ENCODE results near the gene GLTPD2.

GLTPD2 gene

DNA sequence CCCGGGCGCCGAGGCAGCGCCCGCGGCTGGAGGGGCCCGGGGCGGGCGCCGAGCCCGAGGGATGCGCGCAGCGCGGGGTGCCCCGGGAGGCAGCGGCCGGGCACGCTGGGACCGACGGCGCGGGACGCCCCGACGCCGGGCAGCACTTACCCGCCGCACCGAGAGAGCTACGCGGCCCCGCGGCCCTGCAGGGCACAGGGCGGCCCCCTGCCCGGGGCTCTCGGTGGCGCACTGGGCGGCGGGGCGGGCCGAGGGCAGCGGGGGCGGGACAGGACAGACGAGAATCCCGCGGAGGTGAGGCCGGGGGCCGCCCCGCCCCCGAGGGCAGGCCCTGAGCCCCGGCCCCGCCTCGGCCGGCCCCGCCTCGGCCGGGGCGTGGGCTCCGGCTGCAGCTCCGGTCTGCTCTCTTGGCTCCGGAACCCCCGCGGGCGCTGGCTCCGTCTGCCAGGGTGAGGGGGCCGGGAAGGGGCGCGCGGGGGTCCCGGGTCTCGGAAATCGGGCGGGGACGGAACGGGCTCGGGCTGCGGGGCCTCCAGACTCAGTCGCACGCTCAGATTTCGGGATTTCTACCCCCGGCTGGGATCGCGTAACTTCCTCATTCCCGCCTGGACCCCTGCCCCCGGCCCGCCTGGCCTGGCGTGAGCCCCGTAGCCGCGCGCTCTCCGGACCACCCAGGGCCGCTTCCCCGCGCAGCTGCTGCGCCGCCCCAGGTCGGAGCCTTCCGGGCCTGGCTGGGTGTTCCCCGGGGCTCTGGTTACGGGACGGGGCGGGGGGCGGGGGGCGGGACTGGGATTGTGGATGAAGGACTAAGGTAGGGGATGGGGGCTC lies 18.2 kb downstream of the GLTPD2 start, which contains the start of gene PLD2:
PLD2 (plus strand) TSS at position 376 of the 828 bp plus-strand sequence. CDS start 621 bp downstream, outside the sequence.
- TF ChIP-seq, protein P1, sequence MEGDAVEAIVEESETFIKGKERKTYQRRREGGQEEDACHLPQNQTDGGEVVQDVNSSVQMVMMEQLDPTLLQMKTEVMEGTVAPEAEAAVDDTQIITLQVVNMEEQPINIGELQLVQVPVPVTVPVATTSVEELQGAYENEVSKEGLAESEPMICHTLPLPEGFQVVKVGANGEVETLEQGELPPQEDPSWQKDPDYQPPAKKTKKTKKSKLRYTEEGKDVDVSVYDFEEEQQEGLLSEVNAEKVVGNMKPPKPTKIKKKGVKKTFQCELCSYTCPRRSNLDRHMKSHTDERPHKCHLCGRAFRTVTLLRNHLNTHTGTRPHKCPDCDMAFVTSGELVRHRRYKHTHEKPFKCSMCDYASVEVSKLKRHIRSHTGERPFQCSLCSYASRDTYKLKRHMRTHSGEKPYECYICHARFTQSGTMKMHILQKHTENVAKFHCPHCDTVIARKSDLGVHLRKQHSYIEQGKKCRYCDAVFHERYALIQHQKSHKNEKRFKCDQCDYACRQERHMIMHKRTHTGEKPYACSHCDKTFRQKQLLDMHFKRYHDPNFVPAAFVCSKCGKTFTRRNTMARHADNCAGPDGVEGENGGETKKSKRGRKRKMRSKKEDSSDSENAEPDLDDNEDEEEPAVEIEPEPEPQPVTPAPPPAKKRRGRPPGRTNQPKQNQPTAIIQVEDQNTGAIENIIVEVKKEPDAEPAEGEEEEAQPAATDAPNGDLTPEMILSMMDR (IDR thresholded peaks at IDR 0.05), result no peak
- peak within 1 kb of the TSS; percentile 10 to 82 for H3K27ac ChIP-seq
- DNase-seq (ENCODE audit: low spot score), result no peak

DNA sequence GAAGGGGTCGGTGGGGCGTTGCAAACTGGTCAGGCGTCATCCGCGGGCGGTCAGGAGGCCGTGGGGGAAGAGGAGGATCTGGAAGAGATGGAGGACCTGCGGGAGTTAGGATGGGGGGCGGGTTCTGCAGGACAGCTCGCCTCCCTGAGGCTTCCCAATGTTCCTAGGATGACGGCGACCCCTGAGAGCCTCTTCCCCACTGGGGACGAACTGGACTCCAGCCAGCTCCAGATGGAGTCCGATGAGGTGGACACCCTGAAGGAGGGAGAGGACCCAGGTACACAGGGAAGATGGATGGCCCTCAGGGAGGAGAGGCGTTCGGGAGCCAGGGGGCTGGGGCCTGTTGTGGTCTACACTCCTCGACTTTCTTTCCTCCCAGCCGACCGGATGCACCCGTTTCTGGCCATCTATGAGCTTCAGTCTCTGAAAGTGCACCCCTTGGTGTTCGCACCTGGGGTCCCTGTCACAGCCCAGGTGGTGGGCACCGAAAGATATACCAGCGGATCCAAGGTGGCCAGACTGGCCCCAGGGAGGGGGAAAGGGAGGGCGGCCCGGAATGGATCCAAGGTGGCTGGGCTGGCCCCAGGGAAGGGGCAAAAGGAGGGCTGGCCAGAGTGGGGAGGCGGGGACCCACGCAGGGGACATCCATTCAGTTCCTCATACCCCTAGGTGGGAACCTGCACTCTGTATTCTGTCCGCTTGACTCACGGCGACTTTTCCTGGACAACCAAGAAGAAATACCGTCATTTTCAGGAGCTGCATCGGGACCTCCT lies 19.0 kb downstream of the GLTPD2 start:
- TF ChIP-seq, protein P1 (IDR thresholded peaks at IDR 0.05), result no peak
- DNase-seq (ENCODE audit: low spot score), result no peak
- peak overlapping the region; percentile 10 to 82 for H3K27ac ChIP-seq

More for the DNA sequence above, 18.2 kb downstream of the GLTPD2 start, which contains the start of gene PLD2:
- H3K4me3 ChIP-seq, result peak within 1 kb of the TSS; percentile 99

DNA sequence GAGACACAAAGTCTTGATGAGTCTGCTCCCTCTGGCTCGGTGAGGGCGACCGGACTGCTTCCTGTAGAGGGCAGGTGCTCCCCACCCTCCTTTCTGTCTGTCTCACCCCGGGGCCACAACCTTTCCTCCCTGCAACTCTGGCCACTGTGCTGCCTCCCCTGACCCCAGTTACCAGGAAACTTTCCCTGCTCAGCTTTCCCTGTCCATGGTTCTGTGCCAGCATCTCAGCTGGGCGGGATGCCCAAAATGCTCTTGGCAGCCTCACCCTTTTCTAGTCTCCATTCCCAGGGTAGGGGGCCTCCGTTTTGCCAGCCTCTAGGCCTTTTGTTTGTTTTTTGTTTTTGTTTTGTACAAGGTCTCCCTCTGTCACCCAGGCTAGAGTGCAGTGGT lies 19.6 kb downstream of the GLTPD2 start:
- H3K27ac ChIP-seq, result peak overlapping the region in 1 of 2 donors; percentile 82
- TF ChIP-seq, protein P1 (IDR thresholded peaks at IDR 0.05), result no peak
- no peak for DNase-seq (ENCODE audit: low spot score)
- peak overlapping the region; percentile 99 for H3K4me3 ChIP-seq

More for the DNA sequence above, 19.0 kb downstream of the GLTPD2 start:
- H3K4me3 ChIP-seq, result peak overlapping the region; percentile 99

DNA sequence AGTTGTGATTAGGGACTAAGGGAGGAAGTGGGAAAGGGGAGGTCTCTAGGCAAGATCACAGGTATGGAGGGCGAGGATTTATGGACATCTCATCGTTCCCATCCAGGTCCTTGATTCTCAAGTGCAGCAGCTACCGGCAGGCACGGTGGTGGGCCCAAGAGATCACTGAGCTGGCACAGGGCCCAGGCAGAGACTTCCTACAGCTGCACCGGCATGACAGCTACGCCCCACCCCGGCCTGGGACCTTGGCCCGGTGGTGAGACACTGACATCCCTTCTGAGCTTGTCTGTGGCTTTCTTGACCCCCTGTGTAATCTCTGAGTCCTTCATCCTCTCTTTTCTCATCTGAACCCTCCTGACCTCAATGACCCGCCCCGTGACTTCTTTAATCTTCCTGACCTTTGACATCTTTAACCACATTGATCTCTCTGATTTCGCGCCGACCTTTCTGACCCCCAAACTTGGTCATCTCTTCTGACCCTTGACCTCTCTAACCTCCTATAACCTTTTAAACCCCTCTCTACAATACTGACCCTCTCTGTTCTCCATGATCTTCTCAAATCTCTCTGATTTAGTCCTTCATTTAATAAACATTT lies 22.0 kb downstream of the GLTPD2 start:
- no peak overlapping the region for H3K4me3 ChIP-seq
- no peak overlapping the region for H3K27ac ChIP-seq
- DNase-seq (ENCODE audit: low spot score), result no peak
- TF ChIP-seq, protein P1 (IDR thresholded peaks at IDR 0.05), result no peak

DNA sequence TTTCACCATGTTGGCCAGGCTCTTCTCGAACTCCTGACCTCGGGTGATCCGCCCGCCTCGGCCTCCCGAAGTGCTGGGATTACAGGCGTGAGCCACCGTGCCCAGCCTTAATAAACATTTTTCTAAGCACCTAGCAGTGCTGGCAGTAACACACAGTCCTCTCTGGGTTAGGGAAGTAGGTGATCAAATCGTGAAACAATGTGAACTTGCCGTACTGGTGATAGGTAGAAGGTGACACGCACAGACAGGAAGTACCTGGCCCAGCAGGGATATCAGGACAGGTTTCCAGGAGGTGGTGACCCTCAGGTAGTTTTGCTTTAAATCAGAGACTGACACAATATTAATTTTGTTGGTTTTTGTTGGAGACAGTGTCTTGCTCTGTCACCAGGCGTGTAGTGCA lies 22.7 kb downstream of the GLTPD2 start:
- TF ChIP-seq, protein P1 (IDR thresholded peaks at IDR 0.05), result no peak
- H3K4me3 ChIP-seq, result no peak overlapping the region
- H3K27ac ChIP-seq, result no peak overlapping the region
- no peak for DNase-seq (ENCODE audit: low spot score)

DNA sequence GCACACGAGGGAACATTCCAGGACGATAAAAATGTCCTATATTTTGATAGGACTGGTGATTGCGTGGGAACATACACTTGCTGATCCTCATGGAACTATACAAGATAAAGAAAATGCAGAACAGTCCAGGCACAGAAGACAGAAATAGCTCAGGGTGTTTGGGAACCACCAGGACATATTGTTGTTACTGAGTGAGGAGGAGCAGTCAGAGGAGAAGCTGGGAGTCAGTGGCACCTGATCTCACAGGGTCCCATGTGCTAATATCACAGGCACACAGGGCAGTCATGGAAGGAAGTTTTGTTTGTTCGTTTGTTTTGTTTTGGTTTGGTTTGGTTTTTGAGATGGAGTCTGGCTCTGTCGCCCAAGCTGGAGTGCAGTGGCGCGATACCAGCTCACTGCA lies 23.9 kb downstream of the GLTPD2 start:
- no peak overlapping the region for H3K4me3 ChIP-seq
- DNase-seq (ENCODE audit: low spot score), result no peak
- H3K27ac ChIP-seq, result no peak overlapping the region
- TF ChIP-seq, protein P1 (IDR thresholded peaks at IDR 0.05), result no peak
